Non-pigmented ciliary epithelial cell (primary cell): ENCODE measurements around the gene GYG2.
"Not testable (repeated sequence)": the region's sequence is repeated elsewhere in the genome, so short reads cannot be mapped to it uniquely, and the experiment has no call there.

Source experiments
- DNase-seq: peaks from one replicate; pipeline ENCODE4 v3.0.0-alpha.2; 2010; ENCODE audit warnings: low read depth

GYG2 gene

GRCh38 chrX:2907295-2907694 lies 78.6 kb downstream of the GYG2 start:
- no peak for DNase-seq

GRCh38 chrX:2908125-2908685 lies 79.5 kb downstream of the GYG2 start:
- no peak for DNase-seq

- DNase-seq, result no peak
Observed at GRCh38 chrX:2910109-2910508, 81.4 kb downstream of the GYG2 start.

- no peak for DNase-seq
Observed at GRCh38 chrX:2913118-2913517, 84.4 kb downstream of the GYG2 start.

- DNase-seq, result no peak
Observed at GRCh38 chrX:2917767-2918166, 89.0 kb downstream of the GYG2 start.

- DNase-seq, result no peak
Observed at GRCh38 chrX:2921193-2921592, 92.5 kb downstream of the GYG2 start.

GRCh38 chrX:2921750-2922149 lies 93.0 kb downstream of the GYG2 start:
- no peak for DNase-seq

- no peak for DNase-seq
Observed at GRCh38 chrX:2924151-2924550, 95.4 kb downstream of the GYG2 start.

GRCh38 chrX:2926255-2926654 lies 97.5 kb downstream of the GYG2 start:
- not testable (repeated sequence) for DNase-seq

- DNase-seq, result no peak
Observed at GRCh38 chrX:2926664-2927275, 98.0 kb downstream of the GYG2 start.

- DNase-seq, result no peak
Observed at GRCh38 chrX:2928191-2928582, 99.5 kb downstream of the GYG2 start.

GRCh38 chrX:2928583-2929434 lies 100.1 kb downstream of the GYG2 start, which contains the start of gene ARSD:
Gene ARSD (minus strand): TSS chrX:2929339. CDS start chrX:2929275, 64 bp downstream.
- DNase-seq, result no peak

- DNase-seq, result no peak
Observed at GRCh38 chrX:2931155-2931554, 102.4 kb downstream of the GYG2 start.

- no peak for DNase-seq
Observed at GRCh38 chrX:2931612-2932011, 102.9 kb downstream of the GYG2 start.
